C4-2B (cell line): Measurements from ENCODE around the gene RRP9.

Source experiments
- H3K27ac ChIP-seq: fragments of 450-650 bp; 2 replicates; pipeline ENCODE4 v1.5.1; 2017
- ZFX ChIP-seq: fragments of 450-650 bp; IDR thresholded peaks from 2 replicates; pipeline ENCODE4 v1.6.1; 2017
- TF ChIP-seq, protein P1 (sequence below): fragments of 450-650 bp; conservative IDR thresholded peaks from 2 replicates; pipeline ENCODE4 v1.5.1; 2017; ENCODE audit warnings: mild to moderate bottlenecking

RRP9 gene

DNA sequence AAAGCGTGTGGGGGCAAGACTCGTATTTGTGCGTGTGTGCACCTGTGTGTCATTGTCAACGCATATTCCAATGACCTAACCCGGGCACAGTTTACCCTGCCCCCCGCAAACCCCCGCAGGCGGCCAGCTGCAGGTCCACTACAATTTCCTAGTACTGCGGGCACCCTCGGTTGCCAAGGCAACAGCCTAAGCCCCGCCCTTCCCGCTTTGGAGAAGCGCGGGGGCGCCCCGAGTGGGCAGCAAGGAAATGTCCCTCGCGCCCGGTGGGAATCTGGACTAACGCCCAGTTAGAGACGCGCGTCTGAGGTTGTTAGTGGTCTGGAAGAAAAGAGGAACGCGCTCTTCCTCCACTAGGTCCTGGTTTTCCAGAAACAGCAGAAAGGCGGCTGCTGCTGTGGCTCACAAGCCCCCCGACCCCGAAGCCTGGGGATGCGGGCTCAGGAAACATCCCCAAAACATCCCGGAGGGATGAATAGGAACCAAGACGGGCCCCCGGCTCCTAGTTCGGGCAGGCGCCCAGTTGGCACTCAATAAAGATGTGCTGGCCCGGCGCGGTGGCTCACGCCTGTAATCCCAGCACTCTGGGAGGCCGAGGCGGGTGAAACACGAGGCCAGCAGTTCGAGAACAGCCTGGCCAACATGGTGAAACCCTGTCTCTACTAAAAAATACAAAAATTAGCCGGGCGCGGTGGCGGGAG, 34.3 kb upstream of the RRP9 start:
- TF ChIP-seq ZFX, result no peak
- TF ChIP-seq, protein P1, sequence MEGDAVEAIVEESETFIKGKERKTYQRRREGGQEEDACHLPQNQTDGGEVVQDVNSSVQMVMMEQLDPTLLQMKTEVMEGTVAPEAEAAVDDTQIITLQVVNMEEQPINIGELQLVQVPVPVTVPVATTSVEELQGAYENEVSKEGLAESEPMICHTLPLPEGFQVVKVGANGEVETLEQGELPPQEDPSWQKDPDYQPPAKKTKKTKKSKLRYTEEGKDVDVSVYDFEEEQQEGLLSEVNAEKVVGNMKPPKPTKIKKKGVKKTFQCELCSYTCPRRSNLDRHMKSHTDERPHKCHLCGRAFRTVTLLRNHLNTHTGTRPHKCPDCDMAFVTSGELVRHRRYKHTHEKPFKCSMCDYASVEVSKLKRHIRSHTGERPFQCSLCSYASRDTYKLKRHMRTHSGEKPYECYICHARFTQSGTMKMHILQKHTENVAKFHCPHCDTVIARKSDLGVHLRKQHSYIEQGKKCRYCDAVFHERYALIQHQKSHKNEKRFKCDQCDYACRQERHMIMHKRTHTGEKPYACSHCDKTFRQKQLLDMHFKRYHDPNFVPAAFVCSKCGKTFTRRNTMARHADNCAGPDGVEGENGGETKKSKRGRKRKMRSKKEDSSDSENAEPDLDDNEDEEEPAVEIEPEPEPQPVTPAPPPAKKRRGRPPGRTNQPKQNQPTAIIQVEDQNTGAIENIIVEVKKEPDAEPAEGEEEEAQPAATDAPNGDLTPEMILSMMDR, result no peak
- H3K27ac ChIP-seq, result peak overlapping the region; percentile 95

DNA sequence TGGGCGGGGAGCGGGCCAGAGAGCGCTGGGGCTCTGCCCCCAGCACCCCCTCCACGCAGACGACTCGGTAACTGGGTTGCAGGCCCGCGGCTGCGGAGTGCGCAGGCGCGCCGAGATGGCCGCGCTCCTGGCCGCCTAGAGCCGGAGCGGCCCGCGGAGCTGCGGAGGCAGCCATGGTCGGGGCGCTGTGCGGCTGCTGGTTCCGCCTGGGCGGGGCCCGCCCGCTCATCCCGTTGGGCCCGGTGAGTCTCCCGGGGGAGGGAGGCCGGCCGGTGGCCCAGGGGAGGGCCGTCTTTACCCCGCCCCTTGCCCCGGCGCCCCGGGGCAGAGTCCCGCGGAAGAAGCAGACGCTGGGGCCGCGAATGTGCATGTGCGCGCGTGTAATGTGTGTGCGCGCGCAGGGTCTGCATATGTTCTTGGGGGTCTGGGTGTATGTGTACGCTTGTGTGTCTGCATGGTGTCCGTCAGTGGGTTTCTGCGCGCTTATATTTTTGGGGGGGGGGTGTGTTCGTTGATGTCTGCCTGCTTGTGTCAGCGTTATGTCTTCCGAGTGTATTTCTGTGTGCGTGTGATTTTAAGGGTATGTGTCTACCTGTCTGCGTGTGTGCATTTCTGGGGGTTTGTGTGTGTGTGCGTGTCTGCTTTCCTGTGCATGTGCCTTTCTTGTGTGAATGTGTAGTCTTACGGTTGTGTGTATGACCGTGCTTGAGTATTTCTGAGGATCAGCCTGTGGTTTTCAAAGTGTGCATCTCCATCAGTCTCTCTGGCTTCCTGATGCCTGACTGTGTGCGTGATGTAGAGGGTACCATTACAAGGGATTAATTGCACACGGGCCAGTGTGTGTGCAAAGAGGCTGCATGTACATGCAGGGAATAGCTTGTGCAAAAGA, 33.5 kb upstream of the RRP9 start, which contains the start of gene ABHD14A:
Gene ABHD14A, plus strand, starts transcription at position 102 of the 889 bp plus-strand sequence. Its CDS starts 72 bp downstream, at position 174.
- TF ChIP-seq ZFX, result peak; percentile 21; the same call in 1 of the 2 replicates
- TF ChIP-seq, protein P1, result no peak
- H3K27ac ChIP-seq, result peak within 1 kb of the TSS; percentile 95

DNA sequence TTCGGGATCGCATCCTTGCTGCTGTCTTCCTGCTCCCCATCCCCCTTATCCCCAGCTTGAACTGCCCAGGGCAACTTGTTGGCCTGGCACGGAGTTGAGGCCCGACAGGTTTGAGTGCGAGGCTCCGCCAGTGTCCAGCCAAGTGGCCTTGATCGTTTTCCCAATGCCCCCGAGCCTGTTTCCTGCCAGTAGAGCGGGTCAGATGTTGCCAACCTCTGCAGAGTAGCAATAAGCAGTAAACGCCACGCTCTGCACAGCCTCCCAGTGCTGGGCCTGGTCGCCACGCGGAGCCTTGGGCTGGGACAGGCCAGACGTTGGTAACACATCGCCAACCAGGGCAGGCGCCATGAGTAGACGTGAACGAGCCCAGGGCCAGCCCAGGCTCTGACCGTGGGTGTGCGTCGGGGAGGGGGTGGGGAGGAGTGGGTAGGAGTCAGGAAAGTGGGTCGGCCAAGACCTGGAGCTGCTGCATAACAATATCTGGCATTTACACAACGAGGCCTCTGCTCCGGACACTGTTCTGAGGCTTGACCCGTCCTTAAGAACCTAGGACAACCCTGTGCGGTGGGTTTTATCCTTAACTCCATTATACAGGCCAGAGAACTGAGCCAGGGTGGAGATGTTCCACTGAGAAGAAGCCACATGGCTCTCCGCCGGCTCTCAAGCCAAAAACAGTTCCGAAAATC, 32.7 kb upstream of the RRP9 start:
- TF ChIP-seq ZFX, result peak; percentile 55
- TF ChIP-seq, protein P1, result peak; percentile 59
- peak overlapping the region; percentile 95 for H3K27ac ChIP-seq

DNA sequence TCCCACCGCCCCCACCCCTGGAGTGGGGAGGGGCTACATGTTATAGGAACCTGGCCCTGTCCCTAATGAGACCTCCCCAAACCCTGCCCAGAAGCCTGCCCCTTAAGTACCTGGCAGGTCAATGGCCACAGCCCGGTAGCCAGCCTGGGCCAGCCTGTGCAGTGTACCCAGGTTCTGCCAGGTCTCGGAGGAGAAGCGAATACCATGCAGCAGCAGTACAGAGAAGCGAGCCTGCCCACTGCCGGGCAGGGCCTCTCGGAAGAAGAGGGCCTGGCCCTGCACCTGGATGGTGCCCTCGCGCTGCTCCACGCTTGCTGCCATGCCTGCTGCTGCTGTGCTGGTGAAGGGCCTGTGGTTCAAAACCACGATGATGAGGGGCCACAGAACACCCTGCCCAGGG, 29.6 kb upstream of the RRP9 start:
- TF ChIP-seq, protein P1, result no peak
- no peak for TF ChIP-seq ZFX
- H3K27ac ChIP-seq, result peak overlapping the region; percentile 4; the same call in 1 of the 2 replicates

DNA sequence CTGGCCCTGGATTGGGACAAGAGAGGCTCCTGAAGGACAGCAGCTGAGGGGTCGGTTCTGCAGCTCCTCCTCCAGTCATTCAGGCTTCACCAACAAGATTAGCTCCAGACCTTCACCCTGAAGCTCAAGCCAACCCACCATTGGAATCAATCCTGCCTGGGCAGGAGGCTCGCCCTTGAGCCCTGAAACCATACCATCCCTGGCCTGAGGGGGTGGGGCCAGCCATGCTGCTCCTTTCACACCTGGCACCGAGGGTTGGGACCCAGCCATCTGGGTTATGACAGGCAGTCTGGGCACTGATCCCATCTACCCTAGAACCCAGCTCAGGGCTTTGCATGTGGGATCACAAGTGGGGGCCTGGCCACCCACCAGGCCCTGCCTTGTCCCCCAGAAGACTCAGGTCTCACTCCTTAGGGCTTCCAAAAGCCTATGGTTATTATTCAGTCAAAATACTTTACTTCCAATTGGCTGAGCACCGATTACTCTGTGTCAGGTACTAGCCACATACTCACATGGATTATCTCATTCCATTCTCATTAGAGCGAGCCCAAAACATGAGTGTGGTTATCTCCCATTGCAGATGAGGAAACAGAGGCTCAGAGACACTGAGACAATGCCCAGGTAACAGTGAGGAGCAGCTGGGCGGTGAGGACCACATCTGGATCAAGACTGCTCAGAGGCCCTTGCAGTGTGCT, 29.0 kb upstream of the RRP9 start:
- no peak for TF ChIP-seq ZFX
- TF ChIP-seq, protein P1, result no peak
- peak overlapping the region; percentile 4 for H3K27ac ChIP-seq

DNA sequence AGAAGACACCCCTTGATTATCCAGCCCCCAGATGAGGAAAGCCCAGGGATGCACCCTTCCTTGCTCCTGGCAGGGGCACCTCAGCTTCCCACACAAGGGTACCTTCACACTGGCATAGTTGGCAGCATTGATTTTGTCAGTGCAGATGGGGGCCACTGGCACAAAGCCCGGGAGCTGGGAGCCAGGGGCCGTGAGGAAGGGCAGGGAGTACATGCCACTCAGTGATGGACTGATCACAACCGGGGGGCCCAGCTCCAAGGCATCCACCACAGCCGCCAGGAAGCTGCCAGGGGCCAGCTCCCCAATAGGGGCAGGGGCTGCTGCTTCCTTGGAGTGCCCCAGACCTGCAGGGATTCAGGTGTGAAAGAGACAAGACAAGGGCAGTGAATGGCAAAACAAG, 28.1 kb upstream of the RRP9 start:
- no peak overlapping the region for H3K27ac ChIP-seq
- no peak for TF ChIP-seq ZFX
- TF ChIP-seq, protein P1, result no peak
